ENCODE results near the gene CUBN. TPM values are rescaled to one million over a fixed set of nuclear protein-coding genes. Genes with fewer than 3 reads are reported as not detected.
A peak's percentile ranks its signal among the peaks of the same experiment; 100 is the strongest.
"Not testable (repeated sequence)": the region's sequence is repeated elsewhere in the genome, so short reads cannot be mapped to it uniquely, and the experiment has no call there.

Gene CUBN
- total RNA-seq, 1 experiment from 2014 or later, result 0.10 TPM

GRCh38 chr10:16853201-16853600, 276.4 kb downstream of the CUBN start:
- Histone ChIP-seq H3K4me3 (no peak overlapping the region), H3K36me3 (no peaks in the 10 kb centered on the region), H3K9me3 (no peaks in the 10 kb centered on the region), H3K27me3 (no peaks in the 10 kb centered on the region)
- DNase-seq, result no peak

GRCh38 chr10:16852624-16853023, 277.0 kb downstream of the CUBN start:
- H3K27me3 ChIP-seq, result no peaks in the 10 kb centered on the region
- H3K36me3 ChIP-seq, result no peaks in the 10 kb centered on the region
- DNase-seq, result no peak
- H3K4me3 ChIP-seq, result no peak overlapping the region
- no peaks in the 10 kb centered on the region for H3K9me3 ChIP-seq

- DNase-seq, result peak; percentile 83
Measured at GRCh38 chr10:16848562-16849154, 281.0 kb downstream of the CUBN start.

GRCh38 chr10:16847644-16848043, 282.0 kb downstream of the CUBN start:
- no peak overlapping the region for H3K4me3 ChIP-seq
- no peak for DNase-seq
- H3K27me3 ChIP-seq, result no peaks in the 10 kb centered on the region
- no peaks in the 10 kb centered on the region for H3K9me3 ChIP-seq
- H3K36me3 ChIP-seq, result no peaks in the 10 kb centered on the region

More at GRCh38 chr10:16848562-16849154, 281.0 kb downstream of the CUBN start:
- Histone ChIP-seq H3K9me3 (no peaks in the 10 kb centered on the region), H3K36me3 (no peaks in the 10 kb centered on the region), H3K4me3 (no peak overlapping the region), H3K27me3 (no peaks in the 10 kb centered on the region)

- H3K36me3 ChIP-seq, result no peaks in the 10 kb centered on the region
- no peaks in the 10 kb centered on the region for H3K9me3 ChIP-seq
- no peaks in the 10 kb centered on the region for H3K27me3 ChIP-seq
- H3K4me3 ChIP-seq, result no peak overlapping the region
- DNase-seq, result no peak
Measured at GRCh38 chr10:16845248-16845647, 284.4 kb downstream of the CUBN start.

GRCh38 chr10:16843252-16843870, 286.2 kb downstream of the CUBN start:
- no peaks in the 10 kb centered on the region for H3K9me3 ChIP-seq
- no peak for DNase-seq
- no peak overlapping the region for H3K4me3 ChIP-seq
- H3K36me3 ChIP-seq, result no peaks in the 10 kb centered on the region
- H3K27me3 ChIP-seq, result no peaks in the 10 kb centered on the region

- no peak for DNase-seq
- no peaks in the 10 kb centered on the region for H3K9me3 ChIP-seq
- no peaks in the 10 kb centered on the region for H3K36me3 ChIP-seq
- no peaks in the 10 kb centered on the region for H3K27me3 ChIP-seq
- H3K4me3 ChIP-seq, result no peak overlapping the region
Measured at GRCh38 chr10:16835228-16835627, 294.4 kb downstream of the CUBN start.

- Histone ChIP-seq H3K27me3 (no peaks in the 10 kb centered on the region), H3K4me3 (no peak overlapping the region), H3K9me3 (no peaks in the 10 kb centered on the region), H3K36me3 (no peaks in the 10 kb centered on the region)
- peak; percentile 90 for DNase-seq
Measured at GRCh38 chr10:16832351-16833080, 297.1 kb downstream of the CUBN start.

GRCh38 chr10:16828701-16829175, 300.9 kb downstream of the CUBN start:
- H3K9me3 ChIP-seq, result no peaks in the 10 kb centered on the region
- no peak overlapping the region for H3K4me3 ChIP-seq
- no peaks in the 10 kb centered on the region for H3K27me3 ChIP-seq
- DNase-seq, result peak; percentile 54
- no peaks in the 10 kb centered on the region for H3K36me3 ChIP-seq

- DNase-seq, result peak; percentile 46
- no peaks in the 10 kb centered on the region for H3K9me3 ChIP-seq
- H3K27me3 ChIP-seq, result no peaks in the 10 kb centered on the region
- no peak overlapping the region for H3K4me3 ChIP-seq
- H3K36me3 ChIP-seq, result no peaks in the 10 kb centered on the region
Measured at GRCh38 chr10:16828114-16828568, 301.5 kb downstream of the CUBN start.

- H3K4me3 ChIP-seq, H3K9me3 ChIP-seq: not testable (repeated sequence)
Measured at GRCh38 chr10:16827474-16827873, 302.1 kb downstream of the CUBN start.

GRCh38 chr10:16822726-16823360, 306.8 kb downstream of the CUBN start:
- Histone ChIP-seq H3K4me3 (no peak overlapping the region), H3K9me3 (peaks cover 9% of the 10 kb centered on the region; the same call in 1 of the 2 replicates), H3K36me3 (no peaks in the 10 kb centered on the region), H3K27me3 (no peaks in the 10 kb centered on the region)
- no peak for DNase-seq

More at GRCh38 chr10:16827474-16827873, 302.1 kb downstream of the CUBN start:
- not testable (repeated sequence) for H3K27me3 ChIP-seq, DNase-seq, H3K36me3 ChIP-seq

- Histone ChIP-seq H3K4me3 (no peak overlapping the region), H3K27me3 (no peaks in the 10 kb centered on the region), H3K36me3 (no peaks in the 10 kb centered on the region), H3K9me3 (peaks cover 9% of the 10 kb centered on the region; the same call in 1 of the 2 replicates)
- no peak for DNase-seq
Measured at GRCh38 chr10:16822027-16822426, 307.6 kb downstream of the CUBN start.

- Histone ChIP-seq H3K4me3 (no peak overlapping the region), H3K36me3 (peaks cover under 1% of the 10 kb centered on the region; the same call in 1 of the 2 replicates), H3K9me3 (peaks cover 9% of the 10 kb centered on the region; the same call in 1 of the 2 replicates), H3K27me3 (no peaks in the 10 kb centered on the region)
- no peak for DNase-seq
Measured at GRCh38 chr10:16820421-16820820, 309.2 kb downstream of the CUBN start.

- DNase-seq, result no peak
- peaks cover 9% of the 10 kb centered on the region; the same call in 1 of the 2 replicates for H3K9me3 ChIP-seq
- H3K4me3 ChIP-seq, result no peak overlapping the region
- H3K27me3 ChIP-seq, result no peaks in the 10 kb centered on the region
- H3K36me3 ChIP-seq, result peaks cover 4% of the 10 kb centered on the region; the same call in 1 of the 2 replicates
Measured at GRCh38 chr10:16820018-16820417, 309.6 kb downstream of the CUBN start.

- Histone ChIP-seq H3K4me3 (no peak overlapping the region), H3K9me3 (peaks cover 9% of the 10 kb centered on the region; the same call in 1 of the 2 replicates), H3K36me3 (peaks cover 4% of the 10 kb centered on the region; the same call in 1 of the 2 replicates), H3K27me3 (no peaks in the 10 kb centered on the region)
- DNase-seq, result no peak
Measured at GRCh38 chr10:16819436-16819835, 310.2 kb downstream of the CUBN start.

- Histone ChIP-seq H3K9me3 (peaks cover 9% of the 10 kb centered on the region; the same call in 1 of the 2 replicates), H3K36me3 (peaks cover 4% of the 10 kb centered on the region), H3K27me3 (no peaks in the 10 kb centered on the region), H3K4me3 (no peak overlapping the region)
- DNase-seq, result no peak
Measured at GRCh38 chr10:16819026-16819425, 310.6 kb downstream of the CUBN start.

All from MG63 (cell line).